ENCODE data around the gene HIGD1A.

The HIGD1A gene

DNA sequence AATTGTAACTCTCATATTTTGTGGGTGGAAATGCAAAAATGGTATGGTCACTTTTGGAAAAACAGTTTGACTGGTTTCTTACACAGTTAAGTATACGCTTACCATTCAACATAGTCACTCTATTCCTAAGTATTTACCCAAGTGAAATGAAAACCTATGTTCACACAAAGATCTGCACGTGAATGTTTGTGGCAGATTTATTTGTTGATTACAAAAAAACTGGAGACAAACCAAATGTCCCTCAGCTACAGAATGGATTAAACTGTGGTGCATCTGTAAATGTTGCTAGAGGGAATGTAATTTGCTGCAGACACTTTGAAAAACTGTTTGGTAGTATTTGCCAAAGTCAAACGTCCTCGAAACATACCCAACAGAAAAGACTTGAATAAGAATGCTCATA lies 34.3 kb upstream of the HIGD1A start:
- no peak overlapping the region for H3K4me3 ChIP-seq (ENCODE audit: low read length)
- TF ChIP-seq ZNF274 (IDR thresholded peaks at IDR 0.05; ENCODE audit: low read depth, low read length): no peak

DNA sequence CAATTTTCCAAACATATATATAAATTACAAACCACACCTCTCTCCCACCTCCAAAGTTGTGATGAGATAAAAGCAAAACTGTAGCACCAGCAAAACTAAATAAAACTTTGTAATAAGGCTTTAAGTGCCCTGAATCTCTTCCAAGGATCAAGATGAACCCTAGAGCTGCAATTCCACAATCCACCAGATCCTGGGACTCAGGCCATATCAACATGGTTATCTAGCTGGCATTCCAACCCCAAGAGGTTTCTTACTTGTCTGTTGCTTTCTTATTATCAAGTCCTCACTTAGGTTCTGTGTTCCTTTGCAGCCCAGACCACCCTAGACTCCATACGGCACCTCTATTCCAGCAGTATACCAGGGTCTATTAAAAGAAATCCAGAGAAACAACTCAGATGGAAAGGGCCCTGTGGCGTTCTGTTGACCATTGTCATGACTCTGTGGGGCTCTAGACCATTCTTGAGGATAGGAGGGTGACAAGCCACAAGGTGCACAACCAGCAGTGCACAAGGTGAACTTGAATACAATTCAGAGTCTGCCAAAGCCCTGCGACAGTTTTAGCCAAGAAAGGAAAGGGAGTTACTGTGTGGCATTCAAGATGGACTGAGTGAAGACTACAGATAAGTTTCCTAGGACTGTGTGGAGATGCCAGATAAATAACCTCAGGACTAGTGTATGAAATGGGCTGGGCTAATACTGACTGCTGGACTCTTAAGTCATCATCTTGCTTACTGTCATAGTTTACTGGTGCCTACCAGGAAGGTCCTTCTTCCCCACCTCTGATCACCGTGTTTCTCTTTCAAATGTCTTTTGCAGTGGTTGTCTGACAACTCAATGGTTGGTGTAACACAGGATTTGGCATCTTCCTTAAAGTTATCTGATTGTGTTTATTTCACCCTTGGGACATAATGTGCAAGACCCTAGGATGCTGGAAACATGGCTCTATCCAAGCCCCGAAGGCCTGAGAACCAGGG lies 32.1 kb upstream of the HIGD1A start:
- no peak overlapping the region for H3K4me3 ChIP-seq (ENCODE audit: low read length)
- TF ChIP-seq ZNF274 (IDR thresholded peaks at IDR 0.05; ENCODE audit: low read depth, low read length): no peak

DNA sequence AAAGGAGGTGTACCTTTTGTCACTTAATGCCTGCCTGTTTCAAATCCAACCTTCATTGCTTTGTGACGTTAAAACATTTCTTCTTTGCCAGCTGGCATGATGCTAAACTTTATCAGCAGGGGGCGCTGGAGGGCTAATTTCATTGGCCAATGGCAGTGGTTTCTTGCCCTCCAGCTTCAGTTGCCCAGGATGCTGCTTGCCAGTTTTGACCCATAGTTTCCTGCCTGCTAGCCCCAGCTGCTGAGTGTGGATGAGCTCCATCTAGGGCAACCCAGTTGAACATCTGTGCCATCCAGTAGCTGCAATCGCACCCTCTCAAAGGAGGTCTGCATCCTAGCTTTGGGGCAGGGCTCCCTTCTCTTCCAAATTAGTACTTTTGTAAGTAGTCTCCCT lies 27.0 kb upstream of the HIGD1A start:
- no peak for TF ChIP-seq ZNF274 (IDR thresholded peaks at IDR 0.05; ENCODE audit: low read depth, low read length)
- no peak overlapping the region for H3K4me3 ChIP-seq (ENCODE audit: low read length)

DNA sequence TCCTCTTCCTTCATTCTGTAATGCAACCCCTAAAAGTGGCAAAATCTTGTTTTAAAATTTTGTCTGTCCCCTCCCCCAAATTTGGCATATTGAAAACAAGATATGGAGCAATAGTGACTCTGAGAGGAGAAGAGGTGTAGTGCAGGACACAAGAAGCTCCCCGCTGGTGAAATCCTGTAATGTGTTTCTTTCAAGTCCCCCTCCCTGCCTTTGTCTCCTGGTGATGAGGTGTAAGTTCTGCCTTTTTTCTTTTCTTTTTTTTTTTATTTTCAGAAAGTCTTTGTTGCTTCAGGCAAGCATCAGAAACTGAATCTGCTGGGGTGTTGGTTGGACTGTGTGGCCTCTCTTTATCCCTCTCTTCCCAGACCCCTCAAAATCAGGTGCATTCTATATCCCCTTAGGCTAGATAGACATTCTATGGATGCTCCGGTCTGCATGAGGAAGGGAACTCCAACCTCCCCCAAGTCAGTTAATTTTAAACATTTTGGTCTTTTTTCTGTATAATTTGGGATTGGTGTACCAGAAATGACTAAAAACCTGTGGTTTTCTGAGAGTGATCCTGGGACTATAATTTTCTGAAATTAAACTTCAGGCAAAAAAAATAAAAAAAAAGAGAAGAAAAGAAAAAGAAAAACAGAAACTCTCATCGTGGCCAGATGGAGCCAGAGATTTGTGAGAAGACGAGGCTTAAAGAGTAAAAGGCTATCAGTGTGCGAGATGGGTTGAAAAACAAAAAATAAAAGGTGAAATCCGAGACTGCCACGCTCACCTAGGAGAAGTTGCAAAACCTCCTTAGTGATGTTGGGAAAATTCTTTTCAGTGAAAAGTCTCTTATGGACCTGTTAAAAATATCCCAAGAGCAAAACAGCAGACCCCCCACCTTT lies 26.4 kb upstream of the HIGD1A start:
- TF ChIP-seq ZNF274 (IDR thresholded peaks at IDR 0.05; ENCODE audit: low read depth, low read length): no peak
- no peak overlapping the region for H3K4me3 ChIP-seq (ENCODE audit: low read length)

DNA sequence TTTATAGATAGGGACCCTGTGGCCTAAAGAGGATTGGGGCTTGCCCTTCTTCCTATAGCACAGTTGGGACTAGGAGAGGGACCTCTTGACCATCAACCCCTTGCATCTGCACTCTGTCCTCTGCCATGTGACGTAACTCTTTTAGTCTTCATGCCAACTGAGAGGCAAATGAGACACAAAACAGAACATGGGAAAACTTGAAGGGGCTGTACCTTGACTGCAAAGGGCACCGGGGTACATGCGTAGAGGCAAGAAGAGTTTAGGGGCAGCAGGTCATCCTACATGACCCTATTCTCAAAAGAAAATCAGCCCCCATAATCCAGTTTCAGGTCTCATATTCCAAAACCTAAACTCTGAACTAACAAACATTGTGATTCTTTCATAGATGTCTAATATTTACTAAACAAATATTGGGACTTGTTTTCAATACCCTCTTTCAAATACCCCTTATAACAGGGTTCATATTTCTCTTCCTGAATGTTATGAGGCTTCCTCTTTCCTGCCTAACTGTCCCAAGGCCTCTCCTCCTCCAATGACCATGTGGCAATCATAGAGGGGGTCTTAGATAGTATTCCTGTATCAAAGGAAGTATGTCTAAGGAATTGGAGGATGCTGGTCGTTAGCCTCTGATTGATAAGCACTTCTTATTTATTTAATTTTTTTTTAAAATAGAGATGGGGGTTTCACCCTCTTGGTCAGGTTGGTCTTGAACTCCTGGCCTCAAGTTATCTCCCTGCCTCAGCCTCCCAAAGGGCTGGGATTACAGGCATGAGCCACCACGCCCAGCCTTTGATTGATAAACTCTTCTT lies 25.5 kb upstream of the HIGD1A start:
- TF ChIP-seq ZNF274 (IDR thresholded peaks at IDR 0.05; ENCODE audit: low read depth, low read length): no peak
- no peak overlapping the region for H3K4me3 ChIP-seq (ENCODE audit: low read length)

DNA sequence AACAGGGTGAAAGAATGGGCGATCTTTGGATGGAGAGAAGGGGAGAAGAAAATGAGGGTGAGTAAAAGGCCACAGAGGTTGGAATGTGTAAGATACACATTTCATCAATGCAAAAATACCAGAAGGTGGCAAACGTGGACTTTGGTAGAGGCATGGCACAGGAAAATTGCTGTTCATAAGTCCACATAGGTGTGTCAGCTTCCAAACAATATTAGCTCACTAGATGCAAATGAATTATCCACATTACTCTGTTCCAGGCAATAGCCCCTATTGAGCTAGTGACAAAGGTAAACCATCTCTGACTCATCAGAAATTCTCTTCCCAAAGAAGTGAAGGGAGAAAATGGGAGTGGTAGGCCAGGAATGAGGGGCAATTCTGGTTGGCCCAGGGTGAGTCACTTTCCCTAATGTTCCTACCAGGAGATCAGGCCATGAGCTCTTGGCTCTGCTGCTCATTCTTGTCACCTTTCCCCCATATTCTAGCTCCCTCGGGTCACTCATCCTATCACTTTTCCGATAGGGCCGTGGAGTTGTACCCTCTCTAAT lies 24.9 kb upstream of the HIGD1A start:
- no peak for TF ChIP-seq ZNF274 (IDR thresholded peaks at IDR 0.05; ENCODE audit: low read depth, low read length)
- H3K4me3 ChIP-seq (ENCODE audit: low read length): no peak overlapping the region

DNA sequence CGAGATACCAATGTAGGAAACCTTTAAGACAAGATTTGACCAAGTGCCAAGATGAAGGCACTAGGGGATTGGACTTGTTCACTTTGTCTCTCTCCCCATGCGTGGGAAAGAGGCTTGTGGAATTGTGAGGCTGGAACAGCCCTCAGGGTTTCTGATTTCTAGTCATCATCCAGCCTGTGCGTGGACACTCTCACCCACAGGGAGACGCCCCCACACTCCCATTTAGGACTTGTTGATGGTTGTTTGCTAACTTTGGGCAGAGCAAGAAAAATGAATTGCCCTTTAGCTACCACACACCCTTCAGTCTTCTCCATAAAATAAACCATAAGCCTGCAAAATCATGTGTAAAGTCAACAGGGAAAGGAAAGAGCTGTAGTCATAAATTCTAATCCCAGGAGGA lies 23.4 kb upstream of the HIGD1A start:
- H3K4me3 ChIP-seq (ENCODE audit: low read length): no peak overlapping the region
- no peak for TF ChIP-seq ZNF274 (IDR thresholded peaks at IDR 0.05; ENCODE audit: low read depth, low read length)

DNA sequence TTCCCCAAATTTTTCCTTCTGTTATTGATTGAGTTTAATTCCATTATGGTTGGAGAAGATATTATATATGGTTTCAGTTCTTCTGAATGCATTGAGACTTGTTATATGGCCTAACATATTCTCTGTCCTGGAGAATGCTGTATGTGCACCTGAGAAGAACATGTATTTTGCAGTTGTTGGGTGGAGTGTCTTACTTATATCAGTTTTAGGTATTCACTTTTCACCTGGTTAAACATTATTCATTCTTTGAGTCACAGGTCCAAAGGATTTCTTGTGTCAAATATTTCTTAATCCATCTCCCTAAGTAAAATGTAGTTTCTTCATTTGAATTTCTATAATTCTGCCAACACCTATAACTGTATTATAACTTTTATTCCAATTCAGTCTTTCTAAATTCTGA lies 22.7 kb upstream of the HIGD1A start:
- TF ChIP-seq ZNF274 (IDR thresholded peaks at IDR 0.05; ENCODE audit: low read depth, low read length): no peak
- no peak overlapping the region for H3K4me3 ChIP-seq (ENCODE audit: low read length)

DNA sequence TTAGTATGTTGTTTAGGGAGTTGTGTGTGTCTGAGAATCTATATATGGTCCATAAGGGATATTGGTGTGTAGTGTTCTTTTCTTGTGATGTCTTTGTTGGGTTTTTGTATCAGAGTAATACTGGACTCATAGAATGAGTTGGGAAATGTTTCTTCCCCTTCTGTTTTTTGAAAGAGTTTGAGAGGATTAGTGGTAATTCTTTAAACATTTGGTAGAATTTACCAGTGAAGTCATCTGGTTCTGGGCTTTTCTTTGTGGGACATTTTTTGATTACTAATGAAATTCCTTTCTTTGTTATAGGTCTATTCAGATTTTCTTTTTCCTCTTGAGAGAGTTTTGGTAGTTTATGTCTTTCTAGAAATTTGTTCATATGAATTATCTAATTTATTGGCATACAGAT lies 21.9 kb upstream of the HIGD1A start:
- no peak overlapping the region for H3K4me3 ChIP-seq (ENCODE audit: low read length)
- no peak for TF ChIP-seq ZNF274 (IDR thresholded peaks at IDR 0.05; ENCODE audit: low read depth, low read length)

DNA sequence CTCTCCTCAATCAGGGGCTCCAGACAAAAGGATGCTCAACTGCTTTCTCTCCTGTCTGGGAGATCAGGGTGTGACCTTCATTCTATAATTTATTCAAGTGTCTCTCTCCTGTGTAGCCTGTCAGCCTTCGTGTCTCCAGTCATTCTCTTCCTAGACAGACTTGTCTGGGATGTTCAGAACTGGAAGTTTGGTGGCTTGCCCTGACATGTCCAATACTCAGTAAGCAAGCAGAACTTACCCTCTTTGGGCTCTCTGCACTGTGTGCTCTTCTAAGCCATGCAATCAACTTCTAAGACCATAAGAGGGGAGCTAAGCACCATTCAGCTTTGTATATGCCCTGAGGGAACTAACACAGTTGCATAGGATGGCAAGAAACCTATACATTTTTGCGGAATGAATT lies 19.1 kb upstream of the HIGD1A start:
- H3K4me3 ChIP-seq (ENCODE audit: low read length): no peak overlapping the region
- no peak for TF ChIP-seq ZNF274 (IDR thresholded peaks at IDR 0.05; ENCODE audit: low read depth, low read length)

DNA sequence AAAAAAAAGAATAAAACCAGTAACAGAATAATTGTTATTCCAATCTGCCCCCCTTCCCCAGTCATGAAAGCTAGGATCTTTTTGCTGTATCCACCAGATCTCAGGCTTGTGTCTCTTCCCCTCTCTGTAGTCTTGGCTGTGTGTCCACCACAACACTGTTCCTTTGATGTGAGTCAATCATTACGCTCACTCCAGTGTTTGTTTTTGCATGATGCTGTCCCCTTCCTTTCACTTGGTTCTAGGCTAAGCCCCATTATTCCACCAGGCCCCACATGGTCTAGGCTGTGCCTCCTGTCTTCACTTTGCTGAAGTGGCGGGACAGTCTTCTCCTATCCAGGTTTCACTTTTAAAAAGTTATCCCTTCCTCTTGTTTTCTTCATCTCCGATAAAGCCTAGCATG lies 18.5 kb upstream of the HIGD1A start:
- H3K4me3 ChIP-seq (ENCODE audit: low read length): no peak overlapping the region
- no peak for TF ChIP-seq ZNF274 (IDR thresholded peaks at IDR 0.05; ENCODE audit: low read depth, low read length)

DNA sequence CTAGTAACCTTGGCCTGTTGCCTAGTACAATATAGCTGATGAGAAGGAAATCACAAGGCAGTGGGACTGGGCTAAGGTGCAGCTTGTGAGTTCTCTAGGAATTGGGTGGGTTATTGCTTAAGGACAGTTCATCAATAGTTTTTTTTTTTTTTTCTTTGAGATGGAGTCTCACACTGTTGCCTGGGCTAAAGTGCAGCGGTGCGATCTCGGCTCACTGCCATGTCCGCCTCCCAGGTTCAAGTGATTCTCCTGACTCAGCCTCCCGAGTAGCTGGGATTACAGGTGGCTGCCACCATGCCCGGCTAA lies 16.4 kb upstream of the HIGD1A start:
- no peak overlapping the region for H3K4me3 ChIP-seq (ENCODE audit: low read length)
- TF ChIP-seq ZNF274 (IDR thresholded peaks at IDR 0.05; ENCODE audit: low read depth, low read length): no peak

DNA sequence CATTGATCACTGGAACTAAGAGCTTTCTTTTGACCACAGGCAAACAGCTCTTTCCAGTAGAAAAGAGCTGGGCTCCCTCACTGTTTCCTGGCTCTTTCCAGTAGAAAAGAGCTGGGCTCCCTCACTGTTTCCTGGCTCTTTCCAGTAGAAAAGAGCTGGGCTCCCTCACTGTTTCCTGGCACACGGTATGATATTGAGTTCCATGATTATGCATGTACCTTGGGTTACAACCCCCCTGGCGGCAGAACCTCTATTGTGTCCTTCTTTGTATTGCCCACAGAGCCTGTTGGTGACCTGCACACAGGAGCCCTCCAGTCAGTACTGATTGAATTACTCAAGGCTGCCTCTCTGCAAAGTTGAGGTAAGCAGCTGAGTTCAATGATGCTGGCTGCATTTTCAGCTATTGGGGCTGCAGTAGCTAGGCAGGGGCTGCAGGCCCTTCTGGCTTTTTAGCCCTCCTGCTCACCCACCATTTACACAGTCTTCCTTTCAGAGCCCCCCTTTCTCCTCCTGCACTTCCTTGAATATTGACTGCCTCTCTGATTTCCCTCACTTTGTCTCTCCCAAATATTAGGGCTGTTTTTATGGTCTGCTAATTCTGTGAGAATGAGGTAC lies 15.2 kb upstream of the HIGD1A start:
- TF ChIP-seq ZNF274 (IDR thresholded peaks at IDR 0.05; ENCODE audit: low read depth, low read length): no peak
- H3K4me3 ChIP-seq (ENCODE audit: low read length): no peak overlapping the region

Measured in GM08714 (cell line).